Ishikawa (cell line): ENCODE measurements around the gene LEMD1.

Experiments
- CEBPB ChIP-seq: IDR thresholded peaks from 2 replicates; pipeline ENCODE4 v1.6.1; 2012
- CREB1 ChIP-seq: IDR thresholded peaks from 2 replicates; pipeline ENCODE4 v1.6.1; 2012; ENCODE audit warnings: low read depth
- EGR1 ChIP-seq: IDR thresholded peaks from 2 replicates; pipeline ENCODE4 v1.6.1; 2012
- EP300 ChIP-seq: IDR thresholded peaks from 2 replicates; pipeline ENCODE4 v1.6.1; 2012; ENCODE audit warnings: borderline replicate concordance
- FOXM1 ChIP-seq: IDR thresholded peaks from 2 replicates; pipeline ENCODE4 v1.6.1; 2012; ENCODE audit warnings: low read depth, borderline replicate concordance
- NFIC ChIP-seq: IDR thresholded peaks from 2 replicates; pipeline ENCODE4 v1.6.1; 2012
- RAD21 ChIP-seq: IDR thresholded peaks from 2 replicates; pipeline ENCODE4 v1.6.1; 2012; ENCODE audit warnings: low read depth
- TAF1 ChIP-seq: IDR thresholded peaks from 2 replicates; pipeline ENCODE4 v1.6.1; 2012; ENCODE audit warnings: low read depth, mild to moderate bottlenecking
- TCF12 ChIP-seq: IDR thresholded peaks from 2 replicates; pipeline ENCODE4 v1.6.1; 2012; ENCODE audit warnings: low read depth
- TEAD4 ChIP-seq: IDR thresholded peaks from 2 replicates; pipeline ENCODE4 v1.6.1; 2012
- YY1 ChIP-seq: IDR thresholded peaks from 2 replicates; pipeline ENCODE4 v1.6.1; 2012; ENCODE audit warnings: low read depth
- ZBTB7A ChIP-seq: IDR thresholded peaks from 2 replicates; pipeline ENCODE4 v1.6.1; 2012; ENCODE audit warnings: low read depth
- TF ChIP-seq, protein P1 (sequence below): IDR thresholded peaks from 2 replicates; pipeline ENCODE4 v1.6.1; 2012; ENCODE audit warnings: low read depth, mild to moderate bottlenecking
- TF ChIP-seq, protein P2 (sequence below): IDR thresholded peaks from 2 replicates; pipeline ENCODE4 v1.6.1; 2012
- TF ChIP-seq, protein P3 (sequence below): IDR thresholded peaks from 2 replicates; pipeline ENCODE4 v1.6.1; 2012

The LEMD1 gene

DNA sequence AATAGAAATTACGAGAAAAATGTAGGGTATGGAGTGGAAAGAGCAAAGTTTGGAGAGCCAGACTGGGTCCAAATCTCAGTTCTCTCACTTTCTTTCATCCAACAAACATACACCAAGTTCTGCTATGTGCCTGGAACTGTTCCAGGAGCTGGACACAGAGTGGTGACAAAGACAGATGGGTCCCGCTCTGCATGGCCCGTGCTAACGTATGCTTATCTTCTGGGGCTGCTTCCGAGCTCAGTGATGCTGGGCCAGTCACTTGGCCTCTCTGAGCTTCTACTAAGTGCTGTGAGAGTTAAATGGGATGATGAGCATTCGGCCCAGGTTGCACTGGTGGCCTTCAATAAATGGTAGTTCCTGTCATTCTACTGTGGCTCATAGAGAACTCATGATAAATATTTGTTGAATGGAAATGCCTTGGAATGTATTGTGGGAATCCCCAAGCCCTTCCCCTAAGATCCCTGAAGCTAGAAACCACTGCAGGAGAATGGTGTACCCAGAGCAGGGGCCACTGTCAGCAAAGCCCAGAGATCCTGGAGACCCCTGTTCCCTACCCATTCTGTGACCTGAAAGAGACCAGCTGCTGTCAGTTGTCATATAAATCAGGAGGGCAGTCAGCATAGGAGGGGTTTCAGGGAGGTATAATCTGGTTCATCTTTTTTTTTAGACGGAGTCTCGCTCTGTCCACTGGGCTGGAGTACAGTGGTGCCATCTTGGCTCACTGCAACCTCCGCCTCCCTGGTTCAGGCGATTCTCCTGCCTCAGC, 3.8 kb downstream of the LEMD1 start:
- TF ChIP-seq TCF12 (no peak), TEAD4 (no peak), CEBPB (no peak), NFIC (no peak), EGR1 (no peak), RAD21 (no peak), FOXM1 (no peak), ZBTB7A (no peak), TAF1 (no peak), YY1 (no peak), CREB1 (no peak), EP300 (no peak)
- TF ChIP-seq, protein P1, sequence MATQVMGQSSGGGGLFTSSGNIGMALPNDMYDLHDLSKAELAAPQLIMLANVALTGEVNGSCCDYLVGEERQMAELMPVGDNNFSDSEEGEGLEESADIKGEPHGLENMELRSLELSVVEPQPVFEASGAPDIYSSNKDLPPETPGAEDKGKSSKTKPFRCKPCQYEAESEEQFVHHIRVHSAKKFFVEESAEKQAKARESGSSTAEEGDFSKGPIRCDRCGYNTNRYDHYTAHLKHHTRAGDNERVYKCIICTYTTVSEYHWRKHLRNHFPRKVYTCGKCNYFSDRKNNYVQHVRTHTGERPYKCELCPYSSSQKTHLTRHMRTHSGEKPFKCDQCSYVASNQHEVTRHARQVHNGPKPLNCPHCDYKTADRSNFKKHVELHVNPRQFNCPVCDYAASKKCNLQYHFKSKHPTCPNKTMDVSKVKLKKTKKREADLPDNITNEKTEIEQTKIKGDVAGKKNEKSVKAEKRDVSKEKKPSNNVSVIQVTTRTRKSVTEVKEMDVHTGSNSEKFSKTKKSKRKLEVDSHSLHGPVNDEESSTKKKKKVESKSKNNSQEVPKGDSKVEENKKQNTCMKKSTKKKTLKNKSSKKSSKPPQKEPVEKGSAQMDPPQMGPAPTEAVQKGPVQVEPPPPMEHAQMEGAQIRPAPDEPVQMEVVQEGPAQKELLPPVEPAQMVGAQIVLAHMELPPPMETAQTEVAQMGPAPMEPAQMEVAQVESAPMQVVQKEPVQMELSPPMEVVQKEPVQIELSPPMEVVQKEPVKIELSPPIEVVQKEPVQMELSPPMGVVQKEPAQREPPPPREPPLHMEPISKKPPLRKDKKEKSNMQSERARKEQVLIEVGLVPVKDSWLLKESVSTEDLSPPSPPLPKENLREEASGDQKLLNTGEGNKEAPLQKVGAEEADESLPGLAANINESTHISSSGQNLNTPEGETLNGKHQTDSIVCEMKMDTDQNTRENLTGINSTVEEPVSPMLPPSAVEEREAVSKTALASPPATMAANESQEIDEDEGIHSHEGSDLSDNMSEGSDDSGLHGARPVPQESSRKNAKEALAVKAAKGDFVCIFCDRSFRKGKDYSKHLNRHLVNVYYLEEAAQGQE = no peak
- TF ChIP-seq, protein P2, sequence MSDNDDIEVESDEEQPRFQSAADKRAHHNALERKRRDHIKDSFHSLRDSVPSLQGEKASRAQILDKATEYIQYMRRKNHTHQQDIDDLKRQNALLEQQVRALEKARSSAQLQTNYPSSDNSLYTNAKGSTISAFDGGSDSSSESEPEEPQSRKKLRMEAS = no peak
- TF ChIP-seq, protein P3, sequence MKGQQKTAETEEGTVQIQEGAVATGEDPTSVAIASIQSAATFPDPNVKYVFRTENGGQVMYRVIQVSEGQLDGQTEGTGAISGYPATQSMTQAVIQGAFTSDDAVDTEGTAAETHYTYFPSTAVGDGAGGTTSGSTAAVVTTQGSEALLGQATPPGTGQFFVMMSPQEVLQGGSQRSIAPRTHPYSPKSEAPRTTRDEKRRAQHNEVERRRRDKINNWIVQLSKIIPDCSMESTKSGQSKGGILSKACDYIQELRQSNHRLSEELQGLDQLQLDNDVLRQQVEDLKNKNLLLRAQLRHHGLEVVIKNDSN = no peak

DNA sequence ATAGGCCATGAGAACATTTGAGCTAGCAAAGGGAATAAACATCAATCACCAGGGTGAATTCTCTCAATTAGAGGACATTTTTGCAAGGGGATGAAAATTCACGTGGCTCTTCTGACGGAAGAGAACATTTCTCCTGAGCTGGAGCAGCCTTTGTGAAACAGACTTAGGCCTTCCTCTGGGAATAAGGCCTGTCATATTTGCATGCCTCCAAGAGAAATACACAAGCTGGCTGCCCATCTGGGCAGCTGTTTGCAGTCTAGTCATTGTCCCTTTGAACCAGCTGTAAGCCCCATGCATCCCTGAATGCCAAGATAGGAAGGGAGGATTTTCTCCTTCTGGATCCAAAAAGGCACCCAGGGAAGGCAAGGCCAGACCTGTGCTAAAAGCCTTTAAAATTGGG, 5.5 kb downstream of the LEMD1 start:
- no peak for TF ChIP-seq ZBTB7A
- no peak for TF ChIP-seq TAF1
- TF ChIP-seq EP300 = no peak
- TF ChIP-seq EGR1 = no peak
- no peak for TF ChIP-seq RAD21
- TF ChIP-seq TCF12 = no peak
- TF ChIP-seq, protein P3 = no peak
- TF ChIP-seq YY1 = no peak
- no peak for TF ChIP-seq FOXM1
- TF ChIP-seq CEBPB = no peak
- TF ChIP-seq, protein P1 = no peak
- no peak for TF ChIP-seq CREB1
- no peak for TF ChIP-seq TEAD4
- no peak for TF ChIP-seq NFIC

DNA sequence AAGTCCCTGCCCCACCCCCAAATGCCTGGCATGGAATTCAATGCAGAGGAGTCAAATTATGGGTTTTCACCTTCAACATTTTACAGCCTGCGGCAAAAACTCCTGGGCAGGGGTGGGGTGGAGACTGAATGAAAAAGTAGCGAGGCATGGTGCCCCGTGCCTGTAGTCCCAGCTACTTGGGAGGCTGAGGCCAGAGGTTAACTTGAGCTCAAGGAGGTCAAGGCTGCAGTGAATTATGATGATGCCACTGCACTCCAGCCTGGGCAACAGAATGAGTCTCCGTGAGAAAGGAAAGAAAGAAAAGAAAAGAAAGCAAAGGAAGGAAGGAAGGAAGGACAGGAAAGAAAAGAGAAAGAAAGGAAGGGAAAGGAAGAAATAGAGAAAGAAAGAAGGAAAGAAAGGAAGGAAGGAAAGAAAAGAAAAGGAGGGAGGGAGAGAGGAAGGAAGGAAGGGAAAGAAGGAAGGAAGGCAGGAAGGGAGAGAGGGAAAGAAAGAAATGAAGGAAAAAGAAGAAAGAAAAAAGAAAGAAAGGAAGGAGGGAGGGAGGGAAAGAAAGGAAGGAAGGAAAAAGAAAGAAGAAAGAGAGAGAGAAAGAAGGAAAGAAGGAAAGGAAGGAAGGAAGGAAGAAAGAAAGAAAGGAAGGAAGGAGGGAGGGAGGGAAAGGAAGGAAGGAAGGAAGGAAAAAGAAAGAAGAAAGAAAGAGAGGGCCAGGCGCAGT, 11.1 kb downstream of the LEMD1 start:
- TF ChIP-seq TCF12 (no peak), EP300 (no peak), CREB1 (no peak), FOXM1 (no peak), ZBTB7A (no peak), TAF1 (no peak), CEBPB (no peak), RAD21 (no peak), NFIC (no peak), EGR1 (no peak)
- TF ChIP-seq, protein P2 = no peak
- TF ChIP-seq, protein P3 = no peak
- TF ChIP-seq, protein P1 = no peak
